OCI-LY7 (cell line): ENCODE data around the gene SST.

Source experiments
- CTCF ChIP-seq: fragments of 200-600 bp; sonication (generic); conservative IDR thresholded peaks from 2 replicates; pipeline ENCODE4 v1.5.1; 2014; ENCODE audit warnings: mild to moderate bottlenecking, antibody characterized with exemption, low read length, moderate library complexity, mixed read lengths
- EZH2phosphoT487 ChIP-seq: fragments of 200-600 bp; sonication (generic); IDR thresholded peaks from 2 replicates; pipeline ENCODE4 v1.6.1; 2018; ENCODE audit warnings: low read depth, borderline replicate concordance, mild to moderate bottlenecking, mixed run types, antibody characterized with exemption, low read length, moderate library complexity, mixed read lengths

GRCh38 chr3:187624588-187624987, 45.6 kb downstream of the SST start:
- TF ChIP-seq CTCF = no peak
- TF ChIP-seq EZH2phosphoT487 = no peak
